ENCODE results near the gene NPHP3.

GRCh38 chr3:132654190-132654589, 68.0 kb downstream of the NPHP3 start:
- TF ChIP-seq CTCF (IDR thresholded peaks at IDR 0.05; ENCODE audit: insufficient read depth, low read depth, low read length) (no peak), EZH2 (IDR thresholded peaks at IDR 0.05; ENCODE audit: insufficient read depth, low read length) (no peak)

All from astrocyte (in vitro differentiated cells and primary cell).